CD4-positive, alpha-beta T cell treated with Interleukin-17A for 1 hour (primary cell): ENCODE data around the gene PLOD2.

ENCODE experiments used
- DNase-seq: peaks from one replicate; pipeline ENCODE4 v3.0.0-alpha.2; 2020

The PLOD2 gene

GRCh38 chr3:146165877-146166276 lies 4.9 kb upstream of the PLOD2 start:
- DNase-seq = no peak

GRCh38 chr3:146164971-146165769 lies 4.2 kb upstream of the PLOD2 start:
- DNase-seq = no peak

- no peak for DNase-seq
These were observed 3.5 kb upstream of the PLOD2 start for GRCh38 chr3:146164506-146164905.

GRCh38 chr3:146164071-146164470 lies 3.1 kb upstream of the PLOD2 start:
- DNase-seq = no peak

- DNase-seq = no peak
These were observed 2.6 kb upstream of the PLOD2 start for GRCh38 chr3:146163584-146163983.

- DNase-seq = no peak
These were observed 1.6 kb upstream of the PLOD2 start for GRCh38 chr3:146162561-146162960.

GRCh38 chr3:146161663-146162002 lies 649 bp upstream of the PLOD2 start:
- no peak for DNase-seq

- no peak for DNase-seq
These were observed 542 bp downstream of the PLOD2 start for GRCh38 chr3:146160321-146160963.

- no peak for DNase-seq
These were observed 1.2 kb downstream of the PLOD2 start for GRCh38 chr3:146159616-146160320.

- DNase-seq = no peak
These were observed 1.9 kb downstream of the PLOD2 start for GRCh38 chr3:146159037-146159436.

- no peak for DNase-seq
These were observed 3.5 kb downstream of the PLOD2 start for GRCh38 chr3:146157325-146158060.

- no peak for DNase-seq
These were observed 4.2 kb downstream of the PLOD2 start for GRCh38 chr3:146156666-146157314.

- DNase-seq = no peak
These were observed 4.9 kb downstream of the PLOD2 start for GRCh38 chr3:146156095-146156494.

- DNase-seq = no peak
These were observed 6.0 kb downstream of the PLOD2 start for GRCh38 chr3:146154995-146155394.

GRCh38 chr3:146154316-146154715 lies 6.7 kb downstream of the PLOD2 start:
- no peak for DNase-seq

- no peak for DNase-seq
These were observed 7.6 kb downstream of the PLOD2 start for GRCh38 chr3:146153429-146153828.

- DNase-seq = no peak
These were observed 8.2 kb downstream of the PLOD2 start for GRCh38 chr3:146152834-146153233.

- no peak for DNase-seq
These were observed 12.5 kb downstream of the PLOD2 start for GRCh38 chr3:146148468-146148931.

- DNase-seq = no peak
These were observed 15.3 kb downstream of the PLOD2 start for GRCh38 chr3:146145642-146146041.

GRCh38 chr3:146142757-146143156 lies 18.2 kb downstream of the PLOD2 start:
- no peak for DNase-seq

GRCh38 chr3:146139586-146140110 lies 21.3 kb downstream of the PLOD2 start:
- no peak for DNase-seq

GRCh38 chr3:146138902-146139301 lies 22.1 kb downstream of the PLOD2 start:
- no peak for DNase-seq
